Immature natural killer cell (primary cell): ENCODE data around the gene MTX3. TPM values are rescaled to one million over a fixed set of nuclear protein-coding genes. Genes with fewer than 3 reads are reported as not detected.
A peak's percentile ranks its signal among the peaks of the same experiment; 100 is the strongest.

ENCODE experiments used
- DNase-seq, 3 donors: peaks; one replicate each; pipeline ENCODE4 v3.0.0; 2022; ENCODE audit warnings: mixed read lengths in 1 of 3
- H3K27ac Mint-ChIP-seq, 6 donors: one replicate each; pipeline ENCODE4 v1.8.0; 2020; ENCODE audit warnings: mixed read lengths in 6 of 6, mild to moderate bottlenecking in 5 of 6, inconsistent platforms in 4 of 6, moderate library complexity in 3 of 6
- H3K27me3 Mint-ChIP-seq, 3 donors: one replicate each; pipeline ENCODE4 v1.8.0; 2020 to 2021; ENCODE audit warnings: low read depth in 3 of 3, mild to moderate bottlenecking in 3 of 3, mixed read lengths in 3 of 3, moderate library complexity in 3 of 3, inconsistent platforms in 1 of 3
- H3K36me3 Mint-ChIP-seq, 3 donors: one replicate each; pipeline ENCODE4 v1.8.0; 2020; ENCODE audit warnings: mixed read lengths in 3 of 3, inconsistent platforms in 2 of 3, mild to moderate bottlenecking in 2 of 3
- H3K4me1 Mint-ChIP-seq, 2 donors: one replicate each; pipeline ENCODE4 v1.8.0; 2020; ENCODE audit warnings: inconsistent platforms in 2 of 2, mild to moderate bottlenecking in 2 of 2, mixed read lengths in 2 of 2, moderate library complexity in 1 of 2
- H3K4me3 Mint-ChIP-seq, 5 donors: one replicate each; pipeline ENCODE4 v1.8.0; 2020; ENCODE audit warnings: mild to moderate bottlenecking in 5 of 5, mixed read lengths in 5 of 5, inconsistent platforms in 3 of 5, moderate library complexity in 3 of 5
- H3K9me3 Mint-ChIP-seq, 6 donors: one replicate each; pipeline ENCODE4 v1.8.0; 2020; ENCODE audit warnings: mild to moderate bottlenecking in 6 of 6, mixed read lengths in 6 of 6, inconsistent platforms in 4 of 6, moderate library complexity in 3 of 6
- polyA plus RNA-seq, 3 donors: library from polyadenylated mRNA; unstranded; fragments of 300-500 nt; fragmentation: Illumina TruSeq; gene quantifications; one replicate each; pipeline ENCODE4 v1.2.3, GENCODE V29; 2021

MTX3 gene, protein sequence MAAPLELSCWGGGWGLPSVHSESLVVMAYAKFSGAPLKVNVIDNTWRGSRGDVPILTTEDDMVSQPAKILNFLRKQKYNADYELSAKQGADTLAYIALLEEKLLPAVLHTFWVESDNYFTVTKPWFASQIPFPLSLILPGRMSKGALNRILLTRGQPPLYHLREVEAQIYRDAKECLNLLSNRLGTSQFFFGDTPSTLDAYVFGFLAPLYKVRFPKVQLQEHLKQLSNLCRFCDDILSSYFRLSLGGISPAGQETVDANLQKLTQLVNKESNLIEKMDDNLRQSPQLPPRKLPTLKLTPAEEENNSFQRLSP
- 1 to 10 TPM in 2 of 3 donors, not detected in 1; 1.3 TPM for polyA plus RNA-seq

DNA sequence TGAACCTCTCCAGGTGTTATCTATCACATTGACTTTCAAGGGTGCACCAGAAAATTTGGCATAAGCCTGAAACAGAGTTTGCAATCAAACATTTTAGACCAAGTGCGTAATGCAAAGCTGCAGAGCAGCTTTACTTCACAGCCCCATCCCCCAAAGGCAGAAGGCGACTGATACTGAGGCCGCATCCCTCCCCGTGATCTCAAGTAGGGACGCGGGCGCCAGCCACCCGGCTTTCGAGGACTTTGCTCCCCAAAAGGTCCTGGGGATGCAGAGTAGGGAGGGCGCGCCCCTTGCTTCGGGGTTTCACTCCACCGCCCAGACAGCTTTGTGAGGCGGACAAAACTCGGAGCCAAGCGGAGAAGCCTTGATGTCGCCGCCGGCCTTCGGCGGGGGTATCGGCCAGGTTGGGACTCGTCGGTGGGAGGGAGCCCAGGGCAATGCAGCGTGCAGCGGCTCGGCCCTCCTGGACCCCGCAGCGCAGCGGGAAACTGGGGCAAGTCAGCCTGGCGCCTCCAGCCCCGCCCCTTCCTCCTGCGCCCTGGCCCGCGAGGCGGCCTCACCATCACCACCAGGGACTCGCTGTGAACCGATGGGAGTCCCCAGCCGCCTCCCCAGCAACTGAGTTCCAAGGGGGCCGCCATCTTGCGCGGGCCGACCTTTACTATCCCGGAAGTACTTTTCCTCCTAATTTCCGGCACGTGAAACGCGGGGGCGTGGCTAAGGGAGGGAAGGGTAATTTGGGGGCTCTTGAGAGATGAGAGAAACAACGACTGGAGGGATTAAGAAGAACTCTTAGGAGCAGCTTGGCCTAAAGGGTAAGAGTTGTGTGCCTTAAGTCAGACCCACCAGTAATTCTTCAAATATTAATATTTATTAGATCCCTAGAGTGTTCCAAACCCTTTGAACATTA is at the start of gene MTX3:
MTX3 (minus strand) TSS at position 665 of the 910 bp plus-strand sequence; CDS start at position 641, 24 bp downstream.
- peaks cover 12 to 27% (median 23%) of the 10 kb centered on the region in 3 donors for H3K36me3 Mint-ChIP-seq
- peak; percentile 76 to 82 (median 77) for DNase-seq
- peak within 1 kb of the TSS; percentile 74 to 90 (median 88) for H3K27ac Mint-ChIP-seq
- H3K4me3 Mint-ChIP-seq: peak within 1 kb of the TSS; percentile 78 to 89 (median 85)
- peaks cover 0 to 4% (median under 1%) of the 10 kb centered on the region in 6 donors for H3K9me3 Mint-ChIP-seq
- H3K27me3 Mint-ChIP-seq: peaks cover 0 to 13% (median 6%) of the 10 kb centered on the region in 3 donors
- H3K4me1 Mint-ChIP-seq: peaks cover 18 to 23% of the 10 kb centered on the region in 2 donors

DNA sequence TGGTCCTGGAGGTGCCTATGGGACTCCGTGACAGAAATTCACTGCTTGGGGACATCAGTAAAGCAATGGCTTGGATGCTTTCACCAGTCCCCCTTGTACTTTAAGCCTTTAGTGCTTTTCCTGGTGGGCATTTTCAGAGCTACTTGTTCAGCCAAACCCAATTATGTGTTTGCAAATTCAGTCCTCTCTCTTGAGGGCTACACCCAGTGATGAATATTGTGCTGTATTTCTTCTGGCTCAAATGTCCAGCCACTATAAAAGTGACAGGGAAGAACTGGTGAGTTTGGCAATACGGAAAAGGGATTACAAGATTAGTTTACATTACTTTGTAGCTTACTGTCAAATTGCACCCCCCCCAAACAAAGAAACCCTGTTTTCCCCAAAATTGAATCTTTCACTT is 48.6 kb upstream of the MTX3 start:
- Mint-ChIP-seq H3K27me3 (peaks cover 8 to 16% (median 16%) of the 10 kb centered on the region in 3 donors), H3K27ac (no peak overlapping the region), H3K4me1 (no peaks in the 10 kb centered on the region)

DNA sequence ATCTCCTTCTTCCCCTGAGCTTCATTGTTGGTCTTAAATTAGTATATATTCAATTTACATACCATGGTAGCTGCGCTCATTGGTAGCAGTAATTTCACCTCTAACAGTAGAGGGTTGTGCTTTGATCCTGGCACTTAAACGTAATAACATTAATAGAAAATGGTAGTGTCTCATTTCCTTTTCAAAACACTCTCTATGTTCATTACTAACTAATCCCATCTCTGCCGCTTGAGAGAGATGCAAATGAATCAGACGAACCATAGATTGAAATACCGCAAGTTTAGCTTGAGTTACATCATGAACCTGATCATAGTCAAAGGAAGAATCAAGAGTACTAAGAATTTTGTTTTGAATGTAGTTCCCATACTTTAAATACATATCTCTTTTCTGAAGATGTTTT is 46.3 kb upstream of the MTX3 start:
- DNase-seq: no peak
- Mint-ChIP-seq H3K9me3 (no peaks in the 10 kb centered on the region), H3K27me3 (peaks cover 15 to 22% (median 20%) of the 10 kb centered on the region in 3 donors), H3K4me1 (no peaks in the 10 kb centered on the region), H3K27ac (no peak overlapping the region), H3K36me3 (no peaks in the 10 kb centered on the region), H3K4me3 (no peak overlapping the region)

More for the DNA sequence above, 48.6 kb upstream of the MTX3 start:
- Mint-ChIP-seq H3K4me3 (no peak overlapping the region), H3K36me3 (no peaks in the 10 kb centered on the region), H3K9me3 (no peaks in the 10 kb centered on the region)
- DNase-seq: no peak

- H3K36me3 Mint-ChIP-seq: no peaks in the 10 kb centered on the region
- H3K9me3 Mint-ChIP-seq: no peaks in the 10 kb centered on the region
- no peak for DNase-seq
- H3K27me3 Mint-ChIP-seq: peaks cover 18 to 22% (median 20%) of the 10 kb centered on the region in 3 donors
- H3K27ac Mint-ChIP-seq: no peak overlapping the region
- H3K4me3 Mint-ChIP-seq: no peak overlapping the region
- no peaks in the 10 kb centered on the region for H3K4me1 Mint-ChIP-seq
Observed at GRCh38 chr5:80036615-80037014, 45.6 kb upstream of the MTX3 start.

DNA sequence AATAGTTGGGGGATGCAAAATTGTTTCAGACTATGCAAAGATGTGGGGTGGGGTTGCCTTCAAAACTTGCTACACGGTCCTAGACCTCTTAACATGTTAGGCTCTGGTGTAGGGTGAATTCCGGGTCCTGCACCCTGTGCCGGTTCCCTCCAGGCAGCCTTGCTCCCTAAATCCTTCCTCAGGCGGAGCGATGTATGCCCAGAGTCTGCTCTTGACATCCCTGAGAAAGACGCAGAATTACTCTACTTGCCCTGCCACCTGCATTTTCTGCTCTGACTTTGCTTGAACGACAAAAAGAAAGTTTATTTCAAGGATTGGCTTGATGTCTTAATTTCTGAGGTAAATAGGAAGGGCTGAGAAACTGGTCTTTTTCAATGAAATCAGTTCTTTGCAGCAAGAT is 44.8 kb upstream of the MTX3 start:
- Mint-ChIP-seq H3K4me3 (no peak overlapping the region), H3K27ac (no peak overlapping the region), H3K27me3 (peaks cover 18 to 26% (median 23%) of the 10 kb centered on the region in 3 donors), H3K9me3 (no peaks in the 10 kb centered on the region), H3K4me1 (no peaks in the 10 kb centered on the region), H3K36me3 (no peaks in the 10 kb centered on the region)
- no peak for DNase-seq

- Mint-ChIP-seq H3K27me3 (peaks cover 15 to 25% (median 23%) of the 10 kb centered on the region in 3 donors), H3K4me1 (no peaks in the 10 kb centered on the region), H3K4me3 (no peak within 1 kb of the TSS), H3K36me3 (no peaks in the 10 kb centered on the region), H3K9me3 (no peaks in the 10 kb centered on the region), H3K27ac (no peak within 1 kb of the TSS)
- DNase-seq: no peak
Observed at GRCh38 chr5:80034962-80035821, 44.1 kb upstream of the MTX3 start, which contains the start of gene THBS4. TSS of gene THBS4 (plus strand) at chr5:80035348. CDS start at chr5:80035538, 190 bp downstream.

DNA sequence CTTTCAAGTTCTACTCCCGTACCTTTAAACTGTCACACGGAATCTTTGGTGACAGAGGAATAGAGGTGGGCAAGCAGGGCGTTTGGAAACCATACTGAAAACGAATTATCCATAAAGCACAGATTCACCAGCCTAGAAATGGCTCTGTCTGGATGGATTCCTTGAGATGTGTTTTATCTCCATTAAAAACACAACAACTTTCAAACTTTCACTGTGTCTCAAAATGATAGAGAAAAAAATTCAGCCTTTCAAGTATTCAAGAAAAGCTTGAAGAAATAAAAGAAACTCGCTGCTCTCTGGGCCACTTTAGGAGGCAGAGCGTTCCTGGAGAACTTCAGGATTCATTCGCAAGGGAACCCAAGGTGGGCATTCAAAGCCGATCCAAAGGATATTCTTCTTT is 43.5 kb upstream of the MTX3 start:
- no peaks in the 10 kb centered on the region for H3K9me3 Mint-ChIP-seq
- DNase-seq: no peak
- H3K36me3 Mint-ChIP-seq: no peaks in the 10 kb centered on the region
- no peaks in the 10 kb centered on the region for H3K4me1 Mint-ChIP-seq
- H3K27ac Mint-ChIP-seq: no peak overlapping the region
- no peak overlapping the region for H3K4me3 Mint-ChIP-seq
- peaks cover 14 to 25% (median 23%) of the 10 kb centered on the region in 3 donors for H3K27me3 Mint-ChIP-seq

- Mint-ChIP-seq H3K4me1 (no peaks in the 10 kb centered on the region), H3K4me3 (no peak overlapping the region), H3K27me3 (peaks cover 14 to 25% (median 25%) of the 10 kb centered on the region in 3 donors), H3K36me3 (no peaks in the 10 kb centered on the region), H3K27ac (no peak overlapping the region), H3K9me3 (no peaks in the 10 kb centered on the region)
- DNase-seq: no peak
Observed at GRCh38 chr5:80033513-80033912, 42.5 kb upstream of the MTX3 start.

DNA sequence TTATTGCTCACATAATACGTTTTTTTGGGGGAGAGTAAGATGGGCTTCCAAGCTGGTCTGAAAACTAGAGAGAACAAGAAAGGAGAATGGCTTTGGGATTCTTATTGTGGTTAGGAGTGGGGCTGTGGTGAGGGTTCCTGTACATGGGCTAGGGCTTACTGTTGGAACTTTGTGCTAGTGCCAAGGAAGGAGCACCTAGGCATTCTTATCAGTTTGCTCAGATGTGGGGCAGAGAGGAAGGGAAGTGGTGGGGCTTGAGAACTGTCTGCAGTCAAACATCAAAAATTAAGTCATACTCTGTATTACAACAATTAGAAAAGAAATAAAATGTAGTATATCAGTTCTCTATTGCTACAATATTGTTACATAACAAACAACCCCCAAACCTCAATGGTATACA is 40.0 kb upstream of the MTX3 start:
- Mint-ChIP-seq H3K4me3 (no peak overlapping the region), H3K27ac (no peak overlapping the region), H3K9me3 (no peaks in the 10 kb centered on the region), H3K4me1 (no peaks in the 10 kb centered on the region), H3K36me3 (no peaks in the 10 kb centered on the region), H3K27me3 (peaks cover 10 to 23% (median 22%) of the 10 kb centered on the region in 3 donors)
- no peak for DNase-seq

DNA sequence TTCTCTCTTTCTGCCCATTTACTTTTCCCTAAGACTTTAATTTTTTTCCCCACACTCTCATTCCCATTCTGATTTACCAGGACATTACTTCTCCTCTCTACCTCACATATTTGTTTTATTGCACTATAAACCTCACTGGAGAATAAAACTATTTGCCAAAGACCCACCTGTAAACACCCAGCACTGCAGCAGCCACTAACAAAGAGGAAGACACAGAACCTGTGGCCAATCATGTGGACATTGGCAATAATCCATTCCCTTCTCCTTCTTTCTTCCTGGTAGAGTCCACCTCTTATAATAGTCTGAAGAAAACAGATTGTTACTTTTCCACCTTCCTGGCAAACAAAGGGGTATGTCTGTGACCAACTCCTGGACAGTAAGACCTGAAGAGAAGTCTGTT is 35.8 kb upstream of the MTX3 start:
- no peaks in the 10 kb centered on the region for H3K4me1 Mint-ChIP-seq
- H3K36me3 Mint-ChIP-seq: no peaks in the 10 kb centered on the region
- no peak overlapping the region for H3K27ac Mint-ChIP-seq
- H3K27me3 Mint-ChIP-seq: peaks cover 5 to 9% (median 8%) of the 10 kb centered on the region in 3 donors
- no peak for DNase-seq
- H3K4me3 Mint-ChIP-seq: no peak overlapping the region
- H3K9me3 Mint-ChIP-seq: no peaks in the 10 kb centered on the region

DNA sequence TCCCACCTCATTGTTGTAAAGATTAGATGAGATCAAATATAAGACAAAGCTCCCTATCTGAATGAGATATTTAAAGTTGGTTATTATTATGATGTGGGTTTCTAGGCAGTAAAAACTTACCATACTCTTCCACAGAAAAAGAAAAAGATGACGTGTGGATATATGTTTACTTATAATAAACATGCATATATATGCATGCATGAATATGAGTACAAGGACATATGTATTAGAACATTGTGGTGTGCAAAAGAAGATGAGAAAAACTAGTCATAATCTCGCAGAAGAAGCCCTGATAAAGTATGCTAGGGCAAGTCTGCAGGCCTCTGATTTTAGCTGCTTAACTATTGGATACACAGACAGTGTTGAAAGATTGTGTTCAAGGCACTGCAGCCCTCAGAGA is 34.0 kb upstream of the MTX3 start:
- no peaks in the 10 kb centered on the region for H3K9me3 Mint-ChIP-seq
- no peak overlapping the region for H3K27ac Mint-ChIP-seq
- H3K4me3 Mint-ChIP-seq: no peak overlapping the region
- DNase-seq: no peak
- no peaks in the 10 kb centered on the region for H3K4me1 Mint-ChIP-seq
- peaks cover 3 to 7% (median 6%) of the 10 kb centered on the region in 3 donors for H3K27me3 Mint-ChIP-seq
- no peaks in the 10 kb centered on the region for H3K36me3 Mint-ChIP-seq

DNA sequence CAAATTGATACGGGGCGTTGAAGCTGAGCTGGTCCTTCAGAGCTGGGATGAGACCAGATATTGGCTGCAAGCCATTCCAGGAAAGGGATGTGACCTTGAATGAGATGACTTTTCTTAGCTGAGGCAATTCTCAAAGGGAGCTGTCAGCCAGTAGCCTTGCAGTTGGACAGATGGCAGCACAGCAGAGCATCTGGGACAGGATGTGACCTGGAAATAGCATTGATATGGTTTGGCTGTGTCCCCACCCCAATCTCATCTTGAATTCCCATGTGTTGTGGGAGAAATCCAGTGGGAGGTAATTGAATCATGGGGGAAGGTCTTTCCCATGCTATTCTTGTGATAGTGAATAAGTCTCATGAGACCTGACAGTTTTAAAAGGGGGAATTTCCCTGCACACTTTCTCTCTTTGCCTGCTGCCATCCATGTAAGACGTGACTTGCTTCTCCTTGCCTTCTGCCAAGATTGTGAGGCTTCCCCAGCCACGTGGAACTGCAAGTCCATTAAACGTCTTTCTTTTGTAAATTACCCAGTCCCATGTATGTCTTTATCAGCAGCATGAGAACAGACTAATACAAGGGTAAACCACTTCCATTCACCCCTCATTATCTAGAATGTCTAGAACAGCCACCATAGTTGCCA is 19.8 kb upstream of the MTX3 start:
- DNase-seq: no peak
- peaks cover 0 to 2% (median 0%) of the 10 kb centered on the region in 6 donors for H3K9me3 Mint-ChIP-seq
- H3K27me3 Mint-ChIP-seq: peaks cover 0 to 5% (median 0%) of the 10 kb centered on the region in 3 donors
- H3K4me3 Mint-ChIP-seq: no peak overlapping the region
- H3K36me3 Mint-ChIP-seq: peaks cover 0 to 3% (median 0%) of the 10 kb centered on the region in 3 donors
- no peak overlapping the region for H3K27ac Mint-ChIP-seq
- H3K4me1 Mint-ChIP-seq: no peaks in the 10 kb centered on the region
